ENCODE measurements around the gene RPS10.
"Not testable (repeated sequence)": the region's sequence is repeated elsewhere in the genome, so short reads cannot be mapped to it uniquely, and the experiment has no call there.

Gene RPS10

GRCh38 chr6:34447386-34447785 lies 21.5 kb upstream of the RPS10 start:
- no peak for DNase-seq

- DNase-seq: no peak
Measured at GRCh38 chr6:34445313-34445860, 19.5 kb upstream of the RPS10 start.

DNA sequence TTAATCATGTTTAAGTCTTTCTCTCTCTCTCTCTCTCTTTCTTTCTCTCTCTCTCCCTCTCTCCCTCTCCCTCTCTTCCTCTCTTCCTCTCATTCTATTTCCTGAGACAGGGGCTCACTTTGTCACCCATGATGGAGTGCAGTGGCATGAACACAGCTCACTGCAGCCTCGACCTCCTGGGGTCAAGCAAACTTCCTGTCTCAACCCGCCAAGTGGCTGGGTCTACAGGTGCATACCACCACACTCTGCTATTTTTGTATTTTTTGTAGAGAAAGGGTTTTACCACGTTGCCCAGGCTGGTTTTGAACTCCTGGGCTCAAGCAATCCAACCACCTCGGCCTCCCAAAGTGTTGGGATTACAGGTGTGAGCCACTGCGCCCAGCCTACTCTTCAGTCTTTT lies 15.7 kb upstream of the RPS10 start:
- DNase-seq: no peak

- DNase-seq: no peak
Measured at GRCh38 chr6:34439442-34439841, 13.6 kb upstream of the RPS10 start.

- DNase-seq: no peak
Measured at GRCh38 chr6:34438705-34439104, 12.8 kb upstream of the RPS10 start.

- DNase-seq: no peak
Measured at GRCh38 chr6:34437644-34437970, 11.7 kb upstream of the RPS10 start.

GRCh38 chr6:34436803-34437643 lies 11.2 kb upstream of the RPS10 start:
- DNase-seq: no peak

DNA sequence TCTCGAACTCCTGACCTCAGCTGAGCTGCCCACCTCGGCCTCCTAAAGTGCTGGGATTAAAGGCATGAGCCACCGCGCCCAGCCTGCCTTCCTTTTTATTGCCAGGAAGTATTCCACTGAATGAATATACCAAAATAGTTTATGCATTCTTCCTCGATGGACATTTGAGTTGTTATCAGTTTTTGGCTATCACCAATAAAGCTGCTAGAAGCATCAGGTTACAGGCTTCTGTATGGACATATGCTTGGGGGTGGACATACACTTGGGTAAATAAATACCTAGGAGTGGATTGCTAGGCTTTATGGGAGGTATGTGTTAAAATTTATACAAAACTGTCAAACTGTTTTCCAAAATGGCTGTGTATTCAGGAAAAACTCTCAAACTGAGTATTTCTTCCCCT lies 10.0 kb upstream of the RPS10 start:
- no peak for DNase-seq

GRCh38 chr6:34425132-34425497 lies 754 bp downstream of the RPS10 start:
- DNase-seq: peak in 1 of 2 experiments; percentile 18

- DNase-seq: no peak
Measured at GRCh38 chr6:34424200-34425131, 1.4 kb downstream of the RPS10 start.

- no peak for DNase-seq
Measured at GRCh38 chr6:34423254-34423653, 2.6 kb downstream of the RPS10 start.

- DNase-seq: no peak
Measured at GRCh38 chr6:34418367-34418766, 7.5 kb downstream of the RPS10 start.

DNA sequence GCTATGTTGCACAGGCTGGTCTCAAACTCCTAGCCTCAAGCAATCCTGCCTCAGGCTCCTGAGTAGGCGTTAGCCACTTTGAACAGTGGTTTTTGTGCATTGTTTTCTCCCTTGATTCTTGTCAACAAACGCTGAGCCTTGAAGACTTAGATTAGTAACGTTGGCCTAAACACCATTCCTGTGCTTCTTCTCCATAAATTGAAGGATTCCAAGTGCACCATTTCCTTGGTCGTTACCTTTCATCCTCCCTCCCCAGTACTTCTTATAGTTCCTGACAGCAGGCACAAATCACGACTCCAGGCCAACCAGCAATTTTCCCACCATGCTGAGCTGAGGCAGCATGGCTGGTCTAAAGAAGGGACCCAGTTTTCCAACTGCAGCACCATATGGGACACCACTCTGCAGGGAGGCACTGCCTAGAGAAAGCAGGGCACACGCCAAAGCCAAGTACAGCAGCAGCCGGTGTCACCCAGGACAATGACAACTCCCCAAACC lies 8.9 kb downstream of the RPS10 start:
- no peak for DNase-seq

DNA sequence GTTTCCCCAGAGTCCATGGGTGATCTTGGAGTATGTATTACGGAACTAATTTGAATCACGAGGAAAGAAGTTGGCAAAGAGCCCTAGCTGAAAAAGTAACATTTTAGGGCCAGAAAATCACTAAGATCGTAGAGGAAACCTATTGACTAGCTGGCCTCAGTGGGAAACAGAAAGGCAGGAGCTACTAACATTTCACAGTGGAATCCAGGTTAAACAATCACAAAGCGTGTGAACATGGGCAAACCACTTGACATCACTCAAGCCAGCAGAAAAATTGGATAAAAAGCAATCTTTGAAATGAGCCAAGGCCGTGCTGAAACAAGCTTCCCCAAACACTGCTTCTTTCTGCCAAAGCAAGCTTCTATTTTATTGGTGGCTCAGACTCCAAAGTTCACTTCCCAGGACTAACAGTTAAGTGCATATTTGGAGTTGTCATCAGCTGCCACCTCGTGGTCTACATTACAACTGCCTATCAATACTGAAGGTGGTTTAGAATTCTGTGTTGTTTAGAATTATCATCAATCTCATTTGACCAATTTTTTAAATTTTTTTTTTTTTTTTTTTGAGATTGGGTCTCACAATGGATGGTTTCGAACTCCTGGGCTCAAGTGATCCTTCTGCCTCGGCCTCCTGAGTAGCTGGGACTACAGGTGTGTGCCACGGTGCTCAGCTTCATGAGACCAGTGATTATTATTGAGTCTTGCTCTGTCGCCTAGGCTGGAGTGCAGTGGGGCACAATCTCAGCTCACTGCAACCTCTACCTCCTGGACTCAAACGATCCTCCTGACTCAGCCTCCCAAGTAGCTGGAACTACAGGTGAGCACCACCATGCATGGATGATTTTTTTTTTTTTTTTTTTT lies 10.6 kb downstream of the RPS10 start:
- DNase-seq: peak in 1 of 2 experiments; percentile 23

GRCh38 chr6:34412643-34413214 lies 13.1 kb downstream of the RPS10 start:
- DNase-seq: no peak

GRCh38 chr6:34412016-34412415 lies 13.9 kb downstream of the RPS10 start:
- no peak for DNase-seq

GRCh38 chr6:34407915-34408314 lies 18.0 kb downstream of the RPS10 start:
- DNase-seq: not testable (repeated sequence)

DNA sequence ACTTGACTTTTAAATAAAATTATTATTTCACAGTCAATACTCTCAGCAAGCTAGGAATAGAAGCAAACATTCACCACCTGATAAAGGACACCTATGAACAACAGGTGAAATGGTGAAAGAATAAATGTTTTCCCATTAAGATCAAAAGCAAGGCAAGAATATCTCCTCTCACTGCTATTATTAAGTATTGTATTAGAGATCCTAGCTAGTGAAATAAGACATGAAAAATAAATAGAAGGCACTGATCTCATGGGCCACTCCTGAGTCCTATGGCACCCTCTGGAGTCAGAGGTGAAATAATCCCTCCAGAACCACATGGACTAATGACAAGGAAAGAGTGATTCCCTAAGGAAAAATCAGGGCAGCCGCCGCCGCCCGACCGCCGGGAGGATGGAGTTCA lies 29.4 kb downstream of the RPS10 start:
- DNase-seq: no peak

DNA sequence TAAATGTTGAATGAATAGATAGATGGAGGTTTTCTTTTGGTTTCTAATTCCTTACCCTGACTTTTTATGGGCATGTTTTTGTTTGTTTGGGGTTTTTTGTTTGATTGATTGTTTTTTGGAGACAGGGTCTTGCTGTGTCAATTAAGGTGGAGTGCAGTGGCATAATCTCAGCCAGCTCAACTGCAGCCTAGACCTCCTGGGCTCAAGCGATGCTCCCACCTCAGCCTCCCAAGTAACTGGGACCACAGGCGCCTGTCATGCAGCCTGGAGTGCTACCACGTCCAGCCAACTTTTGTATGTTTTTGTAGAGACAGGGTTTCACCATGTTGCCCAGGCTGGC lies 31.9 kb downstream of the RPS10 start:
- no peak for DNase-seq

- no peak for DNase-seq
Measured at GRCh38 chr6:34393191-34393965, 32.5 kb downstream of the RPS10 start.

DNA sequence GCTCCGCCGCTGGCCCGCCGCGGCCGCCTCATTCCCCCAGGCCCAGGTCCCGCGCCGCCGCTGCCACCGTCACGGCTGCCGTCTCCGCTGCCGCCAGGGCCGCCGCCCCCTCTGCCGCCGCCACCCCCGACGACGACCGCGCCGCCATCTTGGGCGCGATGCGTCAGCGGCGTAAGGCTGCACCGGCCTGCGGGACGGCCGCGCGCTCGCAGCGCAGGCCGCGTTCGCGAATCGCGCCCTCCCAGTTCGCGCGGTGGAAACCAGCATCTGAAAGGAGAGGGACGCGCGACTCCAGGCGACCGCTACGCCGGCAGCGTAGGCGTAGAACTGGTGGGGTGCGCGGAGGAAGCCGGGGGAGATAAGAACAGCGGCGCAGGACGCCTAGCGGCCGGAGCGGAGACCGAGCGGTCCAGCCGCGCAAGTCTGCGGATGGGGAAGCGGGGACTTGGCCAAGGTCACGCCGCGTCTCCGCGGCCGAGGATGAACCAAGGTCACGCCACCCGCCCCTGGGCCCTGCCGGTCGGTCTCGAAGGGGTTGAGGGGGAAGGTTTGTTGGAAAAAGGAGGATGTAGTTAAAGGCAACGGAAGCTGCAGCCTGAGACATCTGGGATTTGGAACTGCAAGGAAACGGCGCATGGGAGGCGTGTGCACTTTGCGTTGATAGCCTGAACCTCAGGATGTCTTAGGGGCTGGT lies 33.2 kb downstream of the RPS10 start, which contains the start of gene NUDT3:
TSS of gene NUDT3 (minus strand) at position 173 of the 694 bp plus-strand sequence. CDS start 307 bp downstream, outside the sequence.
- peak; percentile 92 to 94 for DNase-seq

Measured in stimulated activated CD4-positive, alpha-beta T cell treated with anti-CD3 and anti-CD28 coated beads, Interleukin-4, amount 100 ng/mL, for 4 hours (primary cell).